Cardiac fibroblast (primary cell): ENCODE measurements around the gene KL.

ENCODE experiments used
- DNase-seq, 2 donors: peaks; one replicate each; pipeline versions ENCODE4 v3.0.0 to v3.0.0-alpha.2; 2010; ENCODE audit warnings: low read depth in 2 of 2
- H3K4me3 ChIP-seq, 2 donors: replicated peaks in 1 of 2; 1 replicate in 1 of 2; 2 replicates in 1 of 2; pipeline ENCODE4 v1.5.1; 2011; ENCODE audit warnings: low read depth in 2 of 2, low read length in 2 of 2, mild to moderate bottlenecking in 2 of 2, moderate library complexity in 1 of 2
- CTCF ChIP-seq: IDR thresholded peaks from one replicate; pipeline ENCODE4 v1.5.1; 2011; ENCODE audit warnings: low read depth, mild to moderate bottlenecking, low read length, inconsistent platforms

Gene KL

GRCh38 chr13:32976912-32977311 is 39.3 kb upstream of the KL start:
- H3K4me3 ChIP-seq: no peak overlapping the region
- no peak for DNase-seq
- no peak for TF ChIP-seq CTCF

GRCh38 chr13:32977321-32977720 is 38.9 kb upstream of the KL start:
- no peak for DNase-seq
- TF ChIP-seq CTCF: no peak
- H3K4me3 ChIP-seq: no peak overlapping the region

- DNase-seq: no peak
- no peak overlapping the region for H3K4me3 ChIP-seq
- no peak for TF ChIP-seq CTCF
Observed at GRCh38 chr13:32978278-32978677, 37.9 kb upstream of the KL start.

GRCh38 chr13:32983058-32983457 is 33.2 kb upstream of the KL start:
- DNase-seq: no peak
- no peak for TF ChIP-seq CTCF
- no peak overlapping the region for H3K4me3 ChIP-seq

GRCh38 chr13:32984857-32985626 is 31.2 kb upstream of the KL start:
- TF ChIP-seq CTCF: no peak

GRCh38 chr13:32986552-32986951 is 29.7 kb upstream of the KL start:
- no peak for DNase-seq
- H3K4me3 ChIP-seq: no peak overlapping the region
- no peak for TF ChIP-seq CTCF

More at GRCh38 chr13:32984857-32985626, 31.2 kb upstream of the KL start:
- no peak overlapping the region for H3K4me3 ChIP-seq
- DNase-seq: no peak

- no peak overlapping the region for H3K4me3 ChIP-seq
- DNase-seq: no peak
- no peak for TF ChIP-seq CTCF
Observed at GRCh38 chr13:32987462-32987861, 28.8 kb upstream of the KL start.
